T-helper 2 cell treated with Interferon-gamma antibody and Interleukin-4, amounts not matched to agents 5 μg/mL and 100 μg/mL, for 36 hours (primary cell): ENCODE results near the gene TSPAN32.

ENCODE experiments used
- DNase-seq: peaks from one replicate; pipeline ENCODE4 v3.0.0; 2021; ENCODE audit warnings: low spot score
- H3K27ac Mint-ChIP-seq: one replicate; pipeline ENCODE4 v1.8.0; 2021; ENCODE audit warnings: mild to moderate bottlenecking, mixed read lengths
- H3K27me3 Mint-ChIP-seq: one replicate; pipeline ENCODE4 v1.8.0; 2021; ENCODE audit warnings: low read depth, mixed read lengths
- H3K36me3 Mint-ChIP-seq: one replicate; pipeline ENCODE4 v1.8.0; 2021; ENCODE audit warnings: low read depth, mixed read lengths
- H3K4me1 Mint-ChIP-seq: one replicate; pipeline ENCODE4 v1.8.0; 2021; ENCODE audit warnings: low read depth, mixed read lengths
- H3K4me3 Mint-ChIP-seq: one replicate; pipeline ENCODE4 v1.8.0; 2022; ENCODE audit warnings: mild to moderate bottlenecking, moderate library complexity, mixed read lengths
- H3K9me3 Mint-ChIP-seq: one replicate; pipeline ENCODE4 v1.8.0; 2021; ENCODE audit warnings: mixed read lengths

TSPAN32 gene

DNA sequence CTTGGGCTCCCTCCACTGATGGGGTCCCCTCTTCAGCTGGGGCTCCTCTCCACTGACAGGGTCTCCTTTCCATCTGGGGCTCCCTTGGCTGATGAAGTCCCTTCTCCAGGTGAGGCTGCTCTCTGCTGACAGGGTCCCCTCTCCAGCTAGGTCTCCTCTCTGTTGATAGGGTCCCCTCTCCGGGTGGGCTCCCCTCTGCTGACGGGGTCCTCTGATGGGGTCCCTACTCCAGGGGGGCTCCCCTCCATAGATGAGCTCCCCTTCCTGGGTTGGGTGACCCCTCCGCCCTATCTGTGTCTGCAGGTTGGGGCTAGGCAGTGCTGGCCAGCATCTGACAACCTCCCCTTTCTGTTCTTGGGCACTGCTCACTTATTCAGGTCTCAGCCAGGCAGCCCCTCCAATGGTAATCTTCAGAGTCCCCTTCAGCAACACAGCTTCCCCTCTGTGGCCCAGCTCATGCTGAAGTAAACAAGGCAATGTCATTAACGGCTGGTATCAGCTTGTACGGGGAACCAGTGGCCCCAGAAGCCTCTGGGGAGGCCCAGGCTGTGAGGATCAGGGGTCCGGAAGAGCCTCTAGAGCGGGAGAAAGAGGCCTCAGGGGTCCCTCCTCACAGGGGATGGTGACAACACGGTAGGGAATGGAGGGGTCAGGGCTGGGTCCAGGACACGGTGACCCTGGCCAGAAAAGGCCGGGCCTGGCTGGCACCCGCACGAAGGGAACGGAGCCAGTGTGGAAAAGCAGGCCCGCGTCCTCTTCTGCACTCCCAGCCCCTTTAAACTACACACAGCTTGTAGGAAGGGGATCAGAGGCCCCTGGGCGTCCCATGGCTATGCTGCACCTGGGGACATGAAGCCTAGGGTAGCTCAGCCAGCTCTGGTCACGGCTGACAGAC lies 65.7 kb downstream of the TSPAN32 start:
- Mint-ChIP-seq H3K4me1 (no peaks in the 10 kb centered on the region), H3K9me3 (no peaks in the 10 kb centered on the region), H3K27ac (no peak overlapping the region), H3K4me3 (no peak overlapping the region), H3K36me3 (no peaks in the 10 kb centered on the region), H3K27me3 (no peaks in the 10 kb centered on the region)
- no peak for DNase-seq
